ENCODE data around the gene IL13.

The IL13 gene

DNA sequence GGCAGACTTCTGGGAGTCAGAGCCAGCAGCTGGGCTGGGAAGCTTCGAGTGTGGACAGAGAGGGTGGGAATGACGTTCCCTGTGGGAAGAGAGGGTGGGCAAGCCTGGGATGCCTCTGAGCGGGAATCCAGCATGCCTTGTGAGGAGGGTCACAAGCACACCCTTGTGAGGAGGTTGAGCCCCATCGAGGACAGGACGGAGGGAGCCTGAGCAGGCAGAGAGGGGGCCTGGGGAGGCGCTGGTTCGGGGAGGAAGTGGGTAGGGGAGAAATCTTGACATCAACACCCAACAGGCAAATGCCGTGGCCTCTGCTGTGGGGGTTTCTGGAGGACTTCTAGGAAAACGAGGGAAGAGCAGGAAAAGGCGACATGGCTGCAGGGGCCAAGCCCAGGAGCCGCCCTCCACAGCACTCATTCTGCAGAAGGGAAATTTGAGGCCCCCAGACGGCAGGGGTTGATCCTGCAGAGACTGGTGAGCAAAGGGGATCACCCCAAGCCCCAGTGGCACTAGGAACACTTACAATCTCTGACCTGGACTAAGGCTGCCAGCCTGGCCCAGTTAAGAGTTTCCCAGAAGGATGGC is 1.1 kb upstream of the IL13 start:
- H3K27me3 ChIP-seq (ENCODE audit: insufficient read depth, low read length, poor library complexity, severe bottlenecking), result no peaks in the 10 kb centered on the region
- H3K4me2 ChIP-seq (ENCODE audit: low read depth, low read length, poor library complexity, severe bottlenecking), result no peak overlapping the region
- no peaks in the 10 kb centered on the region for H3F3A ChIP-seq (ENCODE audit: low read depth)
- TF ChIP-seq CTCF (conservative IDR thresholded peaks at IDR 0.05; ENCODE audit: low read length) (no peak), EZH2phosphoT487 (IDR thresholded peaks at IDR 0.05; ENCODE audit: borderline replicate concordance) (no peak)
- no peak overlapping the region for H3K4me3 ChIP-seq (ENCODE audit: low read length, poor library complexity, severe bottlenecking)
- no peaks in the 10 kb centered on the region for H3K79me2 ChIP-seq (ENCODE audit: insufficient read depth, low read length)
- no peak overlapping the region for H2AFZ ChIP-seq (ENCODE audit: low read length)
- H4K20me1 ChIP-seq (ENCODE audit: insufficient read depth, low read length, poor library complexity, severe bottlenecking), result no peaks in the 10 kb centered on the region
- no peaks in the 10 kb centered on the region for H3K4me1 ChIP-seq (ENCODE audit: insufficient read depth, low read length, poor library complexity, severe bottlenecking)
- no peaks in the 10 kb centered on the region for H3K9me2 ChIP-seq (replicated peaks; ENCODE audit: low read depth, low read length)
- H3K36me3 ChIP-seq (ENCODE audit: insufficient read depth, low read length), result no peaks in the 10 kb centered on the region
- H3K9ac ChIP-seq (ENCODE audit: low read depth, low read length, poor library complexity, severe bottlenecking), result no peak overlapping the region
- H3K9me3 ChIP-seq (ENCODE audit: insufficient read depth, low read depth, low read length), result no peaks in the 10 kb centered on the region

DNA sequence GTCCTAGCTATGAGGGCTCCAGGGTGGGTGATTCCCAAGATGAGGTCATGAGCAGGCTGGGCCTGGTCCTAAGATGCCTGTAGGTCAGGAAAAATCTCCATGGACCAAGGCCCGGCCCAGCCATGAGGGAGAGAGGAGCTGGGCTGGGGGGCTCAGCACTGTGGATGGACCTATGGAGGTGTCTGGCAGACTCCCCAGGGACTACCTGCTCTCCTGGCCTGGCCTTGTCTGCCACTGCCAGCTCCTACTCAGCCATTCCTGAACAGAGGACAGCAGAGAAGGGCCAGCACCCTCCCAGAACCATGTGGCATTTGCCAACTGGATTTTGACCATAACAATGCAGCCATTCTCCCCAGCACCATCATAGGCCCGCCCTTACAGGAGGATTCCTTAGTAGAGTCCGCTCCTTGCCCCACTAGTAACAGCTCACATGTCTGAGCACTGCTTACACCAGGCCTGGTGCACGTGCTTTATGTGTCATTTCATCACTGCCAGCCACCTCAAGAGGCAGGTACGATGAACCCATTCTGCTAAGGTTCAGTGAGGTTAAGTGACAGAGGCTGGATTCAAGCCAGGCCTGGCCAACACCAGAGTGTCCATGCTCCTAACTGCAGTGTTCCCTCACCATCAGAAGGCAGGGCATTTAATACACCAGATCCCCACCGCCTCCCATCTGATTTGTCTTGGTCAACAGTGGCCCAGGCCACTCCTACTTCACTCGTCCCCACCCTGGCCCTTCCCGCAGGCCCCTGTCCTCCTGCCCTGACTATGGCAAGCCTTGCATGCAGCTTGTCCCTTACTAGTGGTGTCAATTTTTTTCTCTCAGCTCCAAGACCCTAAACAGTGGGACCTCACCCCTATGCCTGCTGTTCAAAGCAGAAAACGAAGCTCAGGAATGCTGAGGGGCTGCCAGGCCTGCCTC is 669 bp downstream of the IL13 start:
- H3K4me3 ChIP-seq (ENCODE audit: low read length, poor library complexity, severe bottlenecking), result no peak overlapping the region
- peaks cover 8% of the 10 kb centered on the region for H3K4me1 ChIP-seq (ENCODE audit: insufficient read depth, low read length, poor library complexity, severe bottlenecking)
- no peaks in the 10 kb centered on the region for H3K9me3 ChIP-seq (ENCODE audit: insufficient read depth, low read depth, low read length)
- H3F3A ChIP-seq (ENCODE audit: low read depth), result no peaks in the 10 kb centered on the region
- H4K20me1 ChIP-seq (ENCODE audit: insufficient read depth, low read length, poor library complexity, severe bottlenecking), result no peaks in the 10 kb centered on the region
- TF ChIP-seq CTCF (conservative IDR thresholded peaks at IDR 0.05; ENCODE audit: low read length) (no peak), EZH2phosphoT487 (IDR thresholded peaks at IDR 0.05; ENCODE audit: borderline replicate concordance) (no peak)
- no peaks in the 10 kb centered on the region for H3K36me3 ChIP-seq (ENCODE audit: insufficient read depth, low read length)
- no peaks in the 10 kb centered on the region for H3K79me2 ChIP-seq (ENCODE audit: insufficient read depth, low read length)
- H3K27me3 ChIP-seq (ENCODE audit: insufficient read depth, low read length, poor library complexity, severe bottlenecking), result no peaks in the 10 kb centered on the region
- H3K9ac ChIP-seq (ENCODE audit: low read depth, low read length, poor library complexity, severe bottlenecking), result no peak overlapping the region
- H3K4me2 ChIP-seq (ENCODE audit: low read depth, low read length, poor library complexity, severe bottlenecking), result no peak overlapping the region
- no peak overlapping the region for H2AFZ ChIP-seq (ENCODE audit: low read length)
- H3K9me2 ChIP-seq (replicated peaks; ENCODE audit: low read depth, low read length), result no peaks in the 10 kb centered on the region

DNA sequence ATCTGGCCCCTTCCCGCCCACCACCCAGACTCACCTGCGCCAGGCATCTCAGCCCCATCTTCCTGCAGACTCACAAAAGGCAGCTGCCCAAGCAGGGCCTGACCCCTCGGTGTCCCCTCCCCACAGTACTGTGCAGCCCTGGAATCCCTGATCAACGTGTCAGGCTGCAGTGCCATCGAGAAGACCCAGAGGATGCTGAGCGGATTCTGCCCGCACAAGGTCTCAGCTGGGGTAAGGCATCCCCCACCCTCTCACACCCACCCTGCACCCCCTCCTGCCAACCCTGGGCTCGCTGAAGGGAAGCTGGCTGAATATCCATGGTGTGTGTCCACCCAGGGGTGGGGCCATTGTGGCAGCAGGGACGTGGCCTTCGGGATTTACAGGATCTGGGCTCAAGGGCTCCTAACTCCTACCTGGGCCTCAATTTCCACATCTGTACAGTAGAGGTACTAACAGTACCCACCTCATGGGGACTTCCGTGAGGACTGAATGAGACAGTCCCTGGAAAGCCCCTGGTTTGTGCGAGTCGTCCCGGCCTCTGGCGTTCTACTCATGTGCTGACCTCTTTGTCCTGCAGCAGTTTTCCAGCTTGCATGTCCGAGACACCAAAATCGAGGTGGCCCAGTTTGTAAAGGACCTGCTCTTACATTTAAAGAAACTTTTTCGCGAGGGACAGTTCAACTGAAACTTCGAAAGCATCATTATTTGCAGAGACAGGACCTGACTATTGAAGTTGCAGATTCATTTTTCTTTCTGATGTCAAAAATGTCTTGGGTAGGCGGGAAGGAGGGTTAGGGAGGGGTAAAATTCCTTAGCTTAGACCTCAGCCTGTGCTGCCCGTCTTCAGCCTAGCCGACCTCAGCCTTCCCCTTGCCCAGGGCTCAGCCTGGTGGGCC is 1.9 kb downstream of the IL13 start:
- no peaks in the 10 kb centered on the region for H4K20me1 ChIP-seq (ENCODE audit: insufficient read depth, low read length, poor library complexity, severe bottlenecking)
- no peak overlapping the region for H3K4me2 ChIP-seq (ENCODE audit: low read depth, low read length, poor library complexity, severe bottlenecking)
- H3K4me1 ChIP-seq (ENCODE audit: insufficient read depth, low read length, poor library complexity, severe bottlenecking), result peaks cover 10% of the 10 kb centered on the region
- no peaks in the 10 kb centered on the region for H3K36me3 ChIP-seq (ENCODE audit: insufficient read depth, low read length)
- TF ChIP-seq CTCF (conservative IDR thresholded peaks at IDR 0.05; ENCODE audit: low read length), result no peak
- no peak for TF ChIP-seq EZH2phosphoT487 (IDR thresholded peaks at IDR 0.05; ENCODE audit: borderline replicate concordance)
- no peaks in the 10 kb centered on the region for H3K9me2 ChIP-seq (replicated peaks; ENCODE audit: low read depth, low read length)
- no peaks in the 10 kb centered on the region for H3K27me3 ChIP-seq (ENCODE audit: insufficient read depth, low read length, poor library complexity, severe bottlenecking)
- H2AFZ ChIP-seq (ENCODE audit: low read length), result no peak overlapping the region
- no peaks in the 10 kb centered on the region for H3F3A ChIP-seq (ENCODE audit: low read depth)
- no peak overlapping the region for H3K4me3 ChIP-seq (ENCODE audit: low read length, poor library complexity, severe bottlenecking)
- H3K9me3 ChIP-seq (ENCODE audit: insufficient read depth, low read depth, low read length), result no peaks in the 10 kb centered on the region
- no peak overlapping the region for H3K9ac ChIP-seq (ENCODE audit: low read depth, low read length, poor library complexity, severe bottlenecking)
- no peaks in the 10 kb centered on the region for H3K79me2 ChIP-seq (ENCODE audit: insufficient read depth, low read length)

Measured in Loucy (cell line).